GM12878 (cell line): ENCODE measurements around the gene GJC1. TPM values are rescaled to one million over a fixed set of nuclear protein-coding genes. Genes with fewer than 3 reads are reported as not detected.

ENCODE experiments used
- ATAC-seq: fragments of 200-7000 bp; cut with Tn5 transposase; 3 replicates; pipeline ENCODE4 v1.9.1; 2020; ENCODE audit warnings: mild to moderate bottlenecking, moderate library complexity
- BruUV-seq: library from RNA; stranded (reverse); fragments of 400-500 nt; replicated peaks from 2 replicates; lab custom pipeline; 2021; lab: Mats Ljungman, UMichigan
- CTCF ChIA-PET: fragments of 300-600 bp; sonication (Branson Sonifier 250); formaldehyde crosslinking; extraction: SDS; loops from one replicate; lab custom pipeline; 2021; ENCODE audit warnings: inconsistent platforms; lab: Yijun Ruan, JAX
- POLR2A ChIA-PET: fragments of 350-600 bp; formaldehyde crosslinking; extraction: SDS; loops from one replicate; lab custom pipeline; 2021; ENCODE audit warnings: inconsistent platforms; lab: Charles Lee
- RAD21 ChIA-PET: fragments of 300-600 bp; sonication (Branson Sonifier 250); formaldehyde crosslinking; loops from one replicate; lab custom pipeline; 2023; ENCODE audit warnings: antibody characterized with exemption; ENCODE audit not compliant: unreplicated experiment; lab: Charles Lee
- SMC1A ChIA-PET: fragments of 300-600 bp; sonication (Branson Sonifier 250); formaldehyde crosslinking; loops from one replicate; lab custom pipeline; 2023; ENCODE audit not compliant: unreplicated experiment, uncharacterized antibody; lab: Charles Lee
- DNase-seq: peaks from one replicate; pipeline ENCODE4 v3.0.0-alpha.2; 2011; ENCODE audit warnings: low read depth, low spot score
- FAIRE-seq: peaks from 3 replicates; lab custom pipeline; 2011; peaks lifted over from hg19 to GRCh38; lab: Jason Lieb, UNC
- H2AFZ ChIP-seq: 2 replicates; pipeline ENCODE4 v1.6.0; 2011; ENCODE audit warnings: low read depth, low read length, control low read depth; ENCODE audit not compliant: control insufficient read depth
- H3K27ac ChIP-seq: 2 replicates; pipeline ENCODE4 v1.5.1; 2011; ENCODE audit warnings: control low read depth; ENCODE audit not compliant: control insufficient read depth, insufficient read depth
- H3K27me3 ChIP-seq, 2 experiments: replicated peaks in 1 of 2; 2 replicates each; pipeline versions ENCODE4 v1.6.0 to v1.6.1; 2011; ENCODE audit warnings: low read length in 1 of 2; ENCODE audit not compliant: control insufficient read depth in 2 of 2, insufficient read depth in 2 of 2
- H3K36me3 ChIP-seq, 2 experiments: 2 replicates each; pipeline ENCODE4 v1.5.1; 2011; ENCODE audit warnings: low read length in 1 of 2; ENCODE audit not compliant: control insufficient read depth in 2 of 2, insufficient read depth in 2 of 2
- H3K4me1 ChIP-seq: 2 replicates; pipeline ENCODE4 v1.6.1; 2011; ENCODE audit warnings: mild to moderate bottlenecking, low read length, moderate library complexity, mixed read lengths; ENCODE audit not compliant: control insufficient read depth, insufficient read depth
- H3K4me2 ChIP-seq: 2 replicates; pipeline ENCODE4 v1.6.0; 2011; ENCODE audit warnings: control low read depth; ENCODE audit not compliant: control insufficient read depth, insufficient read depth
- H3K4me3 ChIP-seq: fragments of 200-600 bp; sonication (generic); 2 replicates; pipeline ENCODE4 v1.5.1; 2016
- H3K79me2 ChIP-seq: 2 replicates; pipeline ENCODE4 v1.6.0; 2011; ENCODE audit warnings: low read length; ENCODE audit not compliant: control insufficient read depth, insufficient read depth
- H3K9ac ChIP-seq: 2 replicates; pipeline ENCODE4 v1.8.0; 2011; ENCODE audit warnings: low read length, control low read depth, mixed read lengths; ENCODE audit not compliant: control insufficient read depth, insufficient read depth
- H3K9me3 ChIP-seq: replicated peaks from 3 replicates; pipeline ENCODE4 v1.5.1; 2011; ENCODE audit warnings: mild to moderate bottlenecking, low read length; ENCODE audit not compliant: control insufficient read depth, insufficient read depth
- H4K20me1 ChIP-seq: 2 replicates; pipeline ENCODE4 v1.6.0; 2011; ENCODE audit not compliant: control insufficient read depth, insufficient read depth
- ATF7 ChIP-seq: fragments of 450-650 bp; IDR thresholded peaks from 2 replicates; pipeline ENCODE4 v1.6.1; 2016; ENCODE audit warnings: low read depth, mild to moderate bottlenecking
- BCL11A ChIP-seq: IDR thresholded peaks from 2 replicates; pipeline ENCODE4 v1.6.1; 2011; ENCODE audit warnings: low read depth, low read length
- BHLHE40 ChIP-seq, 2 experiments: fragments of 450-650 bp in 1 of 2; IDR thresholded peaks; 2 replicates each; pipeline ENCODE4 v1.6.1; 2011 to 2017; ENCODE audit warnings: low read depth in 2 of 2, borderline replicate concordance in 1 of 2, improper control_type of control experiment in 1 of 2, low read length in 1 of 2, mild to moderate bottlenecking in 1 of 2
- BMI1 ChIP-seq: fragments of 450-650 bp; IDR thresholded peaks from 2 replicates; pipeline ENCODE4 v1.6.1; 2016; ENCODE audit warnings: mild to moderate bottlenecking, moderate library complexity, borderline replicate concordance
- BRCA1 ChIP-seq: IDR thresholded peaks from 2 replicates; pipeline ENCODE4 v1.6.1; 2011; ENCODE audit warnings: low read depth, low read length, improper control_type of control experiment
- EP300 ChIP-seq, 2 experiments: fragments of 150-350 bp in 1 of 2; IDR thresholded peaks; 2 replicates each; pipeline ENCODE4 v1.6.1; 2011 to 2012; ENCODE audit warnings: low read depth in 2 of 2, low read length in 2 of 2, borderline replicate concordance in 1 of 2, improper control_type of control experiment in 1 of 2, inconsistent platforms in 1 of 2; ENCODE audit not compliant: control insufficient read depth in 1 of 2
- ESRRA ChIP-seq: IDR thresholded peaks from 2 replicates; pipeline ENCODE4 v1.6.1; 2012; ENCODE audit warnings: mild to moderate bottlenecking, low read length, improper control_type of control experiment
- ETV6 ChIP-seq, 2 experiments: fragments of 450-650 bp in 1 of 2; IDR thresholded peaks in 1 of 2; conservative IDR thresholded peaks in 1 of 2; 2 replicates each; pipeline ENCODE4 v1.6.1; 2014; ENCODE audit warnings: antibody characterized with exemption in 1 of 2, borderline replicate concordance in 1 of 2, low read depth in 1 of 2, mild to moderate bottlenecking in 1 of 2, moderate library complexity in 1 of 2
- LARP7 ChIP-seq: fragments of 450-650 bp; IDR thresholded peaks from 2 replicates; pipeline ENCODE4 v1.6.1; 2017; ENCODE audit warnings: mild to moderate bottlenecking
- MXI1 ChIP-seq: fragments of 150-350 bp; IDR thresholded peaks from 2 replicates; pipeline ENCODE4 v1.6.1; 2011; ENCODE audit warnings: low read depth, mild to moderate bottlenecking, inconsistent platforms, low read length, improper control_type of control experiment
- NFYA ChIP-seq: IDR thresholded peaks from 2 replicates; pipeline ENCODE4 v1.6.1; 2011; ENCODE audit warnings: low read depth, mild to moderate bottlenecking, low read length, improper control_type of control experiment, borderline replicate concordance
- SMC3 ChIP-seq: IDR thresholded peaks from 2 replicates; pipeline ENCODE4 v1.6.1; 2011; ENCODE audit warnings: low read length, improper control_type of control experiment, borderline replicate concordance
- TBL1XR1 ChIP-seq: IDR thresholded peaks from 2 replicates; pipeline ENCODE4 v1.6.1; 2012; ENCODE audit warnings: low read depth, low read length, improper control_type of control experiment
- ZNF384 ChIP-seq: IDR thresholded peaks from 2 replicates; pipeline ENCODE4 v1.6.1; 2012; ENCODE audit warnings: low read depth, mild to moderate bottlenecking, low read length, improper control_type of control experiment, borderline replicate concordance
- WGBS: methylation state at CpG from one replicate; pipeline ENCODE4 v1.1.6; 2016; ENCODE audit warnings: low lambda C conversion rate; ENCODE audit not compliant: insufficient replicate concordance, insufficient coverage; ENCODE audit errors: missing lambda C conversion rate; 5-methylcytosine and 5-hydroxymethylcytosine counted together
- in situ Hi-C: fragments of 300-500 bp; cut with MboI; formaldehyde crosslinking; loops from 9 replicates; pipeline ENCODE4 v1.14.3; 2018; ENCODE audit warnings: mixed read lengths
- intact Hi-C: fragments of 100-400 bp; cut with micrococcal nuclease; formaldehyde crosslinking; loops from one replicate; pipeline ENCODE4 v1.14.2; 2022; ENCODE audit not compliant: unreplicated experiment
- polyA plus RNA-seq, 11 experiments: library from polyadenylated mRNA; depleted of rRNA in 4 of 11; unstranded in 6 of 11; stranded (reverse) in 5 of 11; fragments of >200 nt; fragmentation: Nextera tagmentation in 4 of 11; fragmentation: Illumina TruSeq in 1 of 11; extraction: Ambion mirVana in 4 of 11; extraction: Trizol in 1 of 11; gene quantifications; 1 replicate in 1 of 11; 2 replicates in 10 of 11; pipeline versions ENCODE4 v1.2.1 to v1.2.3, GENCODE V29; 2011 to 2016; ENCODE audit warnings: inconsistent platforms in 2 of 11, missing spikeins in 2 of 11, low read depth in 1 of 11
- total RNA-seq, 4 experiments: library from RNA; depleted of rRNA in 3 of 4; stranded (reverse); fragments of >200 nt in 3 of 4; fragmentation: Illumina TruSeq in 1 of 4; extraction: Trizol in 1 of 4; gene quantifications; 2 replicates each; pipeline versions ENCODE4 v1.2.1 to v1.2.3, GENCODE V29; 2013 to 2021
- TF ChIP-seq, protein P1 (sequence below): IDR thresholded peaks from 2 replicates; pipeline ENCODE4 v1.6.1; 2012; ENCODE audit warnings: low read depth, low read length, improper control_type of control experiment
- TF ChIP-seq, protein P2 (sequence below): fragments of 450-650 bp; IDR thresholded peaks from 2 replicates; pipeline ENCODE4 v1.6.1; 2016; ENCODE audit warnings: mild to moderate bottlenecking

GJC1 gene
- total and polyA plus RNA-seq, 10 of the 15 experiments (the other 5 are each of a cell fraction or from before 2014, with no cell fraction given), result 0.37 to 3.4 (median 0.90) TPM

DNA sequence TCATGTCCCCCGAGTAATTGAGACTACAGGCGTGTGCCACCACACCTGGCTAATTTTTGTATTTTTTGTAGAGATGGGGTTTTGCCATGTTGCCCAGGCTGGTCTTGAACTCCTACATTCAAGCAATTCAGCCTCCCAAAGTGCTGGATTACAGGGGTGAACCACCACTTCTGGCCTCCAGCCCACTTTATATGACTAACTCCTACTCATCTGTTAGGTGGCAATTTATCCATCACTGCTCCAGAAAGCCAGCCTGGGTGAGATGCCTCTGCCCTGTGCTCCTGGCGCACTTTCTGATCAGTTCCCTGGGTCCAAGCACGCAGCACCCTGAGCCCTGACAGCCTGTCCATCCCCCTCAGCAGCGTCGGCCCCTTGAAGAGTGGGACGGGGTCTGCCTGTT, 41.9 kb downstream of the GJC1 start:
- no peak overlapping the region for H3K4me3 ChIP-seq
- no peak overlapping the region for H3K27ac ChIP-seq
- WGBS, result 37% methylated on average over 7 of the region's 7 CpGs
- no peaks in the 10 kb centered on the region; a peak in 3 of 4 replicates for H3K27me3 ChIP-seq
- ChIA-PET CTCF (interaction anchor here (1.2 kb wide), 1 partner anchor 9 kb away, joined by 3 read pairs; no protein-coding TSS in a partner anchor), RAD21 (no interaction called here), SMC1A (no interaction called here), POLR2A (no interaction called here)
- H3K36me3 ChIP-seq, result no peaks in the 10 kb centered on the region
- H2AFZ ChIP-seq, result no peak overlapping the region
- no peak for TF ChIP-seq BCL11A
- TF ChIP-seq, protein P1, sequence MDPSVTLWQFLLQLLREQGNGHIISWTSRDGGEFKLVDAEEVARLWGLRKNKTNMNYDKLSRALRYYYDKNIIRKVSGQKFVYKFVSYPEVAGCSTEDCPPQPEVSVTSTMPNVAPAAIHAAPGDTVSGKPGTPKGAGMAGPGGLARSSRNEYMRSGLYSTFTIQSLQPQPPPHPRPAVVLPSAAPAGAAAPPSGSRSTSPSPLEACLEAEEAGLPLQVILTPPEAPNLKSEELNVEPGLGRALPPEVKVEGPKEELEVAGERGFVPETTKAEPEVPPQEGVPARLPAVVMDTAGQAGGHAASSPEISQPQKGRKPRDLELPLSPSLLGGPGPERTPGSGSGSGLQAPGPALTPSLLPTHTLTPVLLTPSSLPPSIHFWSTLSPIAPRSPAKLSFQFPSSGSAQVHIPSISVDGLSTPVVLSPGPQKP, result no peak
- TF ChIP-seq BHLHE40 (IDR thresholded peaks at IDR 0.05; ENCODE audit: borderline replicate concordance in 1 of 2, low read depth in 2 of 2, low read length in 1 of 2), result no peak
- TF ChIP-seq SMC3, result no peak
- TF ChIP-seq ESRRA, result no peak
- TF ChIP-seq BMI1, result no peak
- TF ChIP-seq, protein P2, sequence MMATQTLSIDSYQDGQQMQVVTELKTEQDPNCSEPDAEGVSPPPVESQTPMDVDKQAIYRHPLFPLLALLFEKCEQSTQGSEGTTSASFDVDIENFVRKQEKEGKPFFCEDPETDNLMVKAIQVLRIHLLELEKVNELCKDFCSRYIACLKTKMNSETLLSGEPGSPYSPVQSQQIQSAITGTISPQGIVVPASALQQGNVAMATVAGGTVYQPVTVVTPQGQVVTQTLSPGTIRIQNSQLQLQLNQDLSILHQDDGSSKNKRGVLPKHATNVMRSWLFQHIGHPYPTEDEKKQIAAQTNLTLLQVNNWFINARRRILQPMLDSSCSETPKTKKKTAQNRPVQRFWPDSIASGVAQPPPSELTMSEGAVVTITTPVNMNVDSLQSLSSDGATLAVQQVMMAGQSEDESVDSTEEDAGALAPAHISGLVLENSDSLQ, result no peak
- no peak for TF ChIP-seq BRCA1
- TF ChIP-seq ATF7, result no peak
- no peak for TF ChIP-seq EP300 (IDR thresholded peaks at IDR 0.05; ENCODE audit: borderline replicate concordance in 1 of 2, control insufficient read depth in 1 of 2, low read depth in 2 of 2, low read length in 2 of 2)
- no peak for TF ChIP-seq TBL1XR1
- no peak for TF ChIP-seq ZNF384
- no peak for TF ChIP-seq ETV6 (conservative IDR thresholded peaks at IDR 0.05 in 1 of 2, IDR thresholded peaks at IDR 0.05 in 1 of 2; ENCODE audit: borderline replicate concordance in 1 of 2, low read depth in 1 of 2)
- no peak for TF ChIP-seq LARP7
- TF ChIP-seq MXI1, result no peak
- no peak for TF ChIP-seq NFYA
- ATAC-seq, result no peak
- FAIRE-seq, result no peak
- H3K9me3 ChIP-seq, result no peaks in the 10 kb centered on the region
- intact Hi-C loops, result no loop called here
- no peaks in the 10 kb centered on the region for H4K20me1 ChIP-seq
- H3K9ac ChIP-seq, result no peak overlapping the region
- in situ Hi-C loops, result no loop called here
- H3K79me2 ChIP-seq, result no peaks in the 10 kb centered on the region
- no peak overlapping the region for H3K4me2 ChIP-seq
- H3K4me1 ChIP-seq, result no peaks in the 10 kb centered on the region
- no TSS peak for BruUV-seq
- no peak for DNase-seq
